Hepatocyte (in vitro differentiated cells): ENCODE measurements around the gene POLD2. TPM values are rescaled to one million over a fixed set of nuclear protein-coding genes. Genes with fewer than 3 reads are reported as not detected.
A peak's percentile ranks its signal among the peaks of the same experiment; 100 is the strongest.
"Not testable (repeated sequence)": the region's sequence is repeated elsewhere in the genome, so short reads cannot be mapped to it uniquely, and the experiment has no call there.

Experiments used
- DNase-seq: peaks from one replicate; pipeline ENCODE4 v3.0.0-alpha.2; 2016; ENCODE audit warnings: low spot score
- H2AFZ ChIP-seq: fragments of 200-600 bp; sonication (generic); 2 replicates; pipeline ENCODE4 v1.6.0; 2016; ENCODE audit warnings: antibody characterized with exemption, mild to moderate bottlenecking
- H3K27ac ChIP-seq: fragments of 200-600 bp; sonication (generic); 2 replicates; pipeline ENCODE4 v1.5.1; 2016; ENCODE audit warnings: mild to moderate bottlenecking
- H3K27me3 ChIP-seq: fragments of 200-600 bp; sonication (generic); 2 replicates; pipeline ENCODE4 v1.6.1; 2016
- H3K36me3 ChIP-seq: fragments of 200-600 bp; sonication (generic); replicated peaks from 2 replicates; pipeline ENCODE4 v1.5.1; 2016; ENCODE audit warnings: low read depth; ENCODE audit not compliant: insufficient read depth
- H3K4me1 ChIP-seq: fragments of 200-600 bp; sonication (generic); 2 replicates; pipeline ENCODE4 v1.5.1; 2016; ENCODE audit warnings: mild to moderate bottlenecking, moderate library complexity; ENCODE audit not compliant: insufficient read depth
- H3K4me2 ChIP-seq: fragments of 200-600 bp; sonication (generic); 2 replicates; pipeline ENCODE4 v1.6.0; 2016
- H3K4me3 ChIP-seq: fragments of 200-600 bp; sonication (generic); 2 replicates; pipeline ENCODE4 v1.5.1; 2016; ENCODE audit warnings: mild to moderate bottlenecking
- H3K79me2 ChIP-seq: fragments of 200-600 bp; sonication (generic); 2 replicates; pipeline ENCODE4 v1.6.0; 2017; ENCODE audit warnings: mild to moderate bottlenecking
- H3K9me2 ChIP-seq: fragments of 200-600 bp; sonication (generic); replicated peaks from 2 replicates; pipeline ENCODE4 v1.6.0; 2017; ENCODE audit warnings: mild to moderate bottlenecking; ENCODE audit not compliant: insufficient read depth
- H3K9me3 ChIP-seq: fragments of 200-600 bp; sonication (generic); 2 replicates; pipeline ENCODE4 v1.5.1; 2016; ENCODE audit warnings: low read depth, mild to moderate bottlenecking
- H4K20me1 ChIP-seq: fragments of 200-600 bp; sonication (generic); 2 replicates; pipeline ENCODE4 v1.6.0; 2016; ENCODE audit warnings: mild to moderate bottlenecking; ENCODE audit not compliant: insufficient read depth, poor library complexity, severe bottlenecking
- EZH2 ChIP-seq: fragments of 200-600 bp; sonication (generic); IDR thresholded peaks from 2 replicates; pipeline ENCODE4 v1.6.1; 2016; ENCODE audit warnings: antibody characterized with exemption, mild to moderate bottlenecking, borderline replicate concordance
- EZH2phosphoT487 ChIP-seq: fragments of 200-600 bp; sonication (generic); IDR thresholded peaks from one replicate; pipeline ENCODE4 v1.6.1; 2018; ENCODE audit warnings: antibody characterized with exemption, mild to moderate bottlenecking, low read depth, moderate library complexity; ENCODE audit not compliant: unreplicated experiment, severe bottlenecking
- WGBS: methylation state at CpG from one replicate; pipeline ENCODE4 v1.1.6; 2016; ENCODE audit warnings: low lambda C conversion rate; ENCODE audit errors: missing lambda C conversion rate; 5-methylcytosine and 5-hydroxymethylcytosine counted together
- polyA plus RNA-seq: library from polyadenylated mRNA; unstranded; fragments of >200 nt; fragmentation: Nextera tagmentation; extraction: Ambion mirVana; gene quantifications from 2 replicates; pipeline ENCODE4 v1.2.1, GENCODE V29; 2016
- total RNA-seq: library from RNA; depleted of rRNA; stranded (reverse); fragments of >200 nt; gene quantifications from 2 replicates; pipeline ENCODE4 v1.2.3, GENCODE V29; 2014
- TF ChIP-seq, protein P1 (sequence below): fragments of 200-600 bp; sonication (generic); IDR thresholded peaks from 2 replicates; pipeline ENCODE4 v1.5.1; 2016; ENCODE audit warnings: antibody characterized with exemption, mild to moderate bottlenecking; ENCODE audit not compliant: poor library complexity

POLD2 gene
- total RNA-seq (59.9 and 68.1 TPM in 2 replicates), polyA plus RNA-seq (110 and 120 TPM in 2 replicates)

DNA sequence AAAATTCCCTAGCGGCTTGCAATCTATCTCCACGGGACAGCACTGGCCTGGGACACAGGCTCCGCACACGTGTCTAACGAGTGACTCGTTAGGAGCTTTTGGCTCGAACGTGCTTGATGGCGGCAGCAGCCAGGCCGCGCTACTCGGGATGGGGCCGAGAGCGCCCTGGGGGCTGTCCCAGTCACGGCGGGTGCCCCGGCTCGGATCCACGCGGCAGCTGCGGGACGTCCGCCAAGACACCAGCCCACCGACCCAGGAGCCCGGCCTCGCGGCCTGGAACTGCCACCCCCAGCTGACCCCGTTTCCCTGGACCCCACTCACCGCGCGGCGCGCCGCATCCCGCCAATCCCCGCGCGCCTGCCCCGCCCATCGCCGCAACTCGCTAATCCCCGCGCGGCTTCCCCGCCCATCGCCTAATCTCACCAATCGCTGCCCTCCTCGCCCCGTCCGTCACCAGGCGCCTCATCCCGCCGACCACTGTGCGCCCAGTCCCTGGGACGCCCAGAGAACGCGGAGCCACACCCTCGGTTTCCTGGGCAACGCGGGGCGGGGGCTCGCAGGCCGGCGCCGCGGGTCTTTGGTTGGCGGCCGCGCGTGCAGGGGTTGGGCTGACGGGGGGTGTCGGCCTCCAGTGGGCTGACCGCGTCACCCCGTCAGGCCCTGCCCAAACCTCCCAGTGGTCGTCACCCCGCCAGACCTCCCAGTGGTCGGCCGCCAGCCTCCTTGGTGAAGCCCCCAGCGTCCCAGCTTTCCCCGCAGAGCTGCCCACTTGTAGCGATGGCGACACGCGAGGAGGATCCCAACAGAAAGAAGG is at the start of gene POLD2:
POLD2 (minus strand) TSS at position 359 of the 814 bp plus-strand sequence. CDS start 1,495 bp downstream, outside the sequence.
- no peaks in the 10 kb centered on the region for H3K9me3 ChIP-seq
- no peaks in the 10 kb centered on the region for H3K27me3 ChIP-seq
- H3K4me1 ChIP-seq = peaks cover 10% of the 10 kb centered on the region
- peak; percentile 98 for DNase-seq
- peak within 1 kb of the TSS; percentile 25 for H3K4me3 ChIP-seq
- H3K79me2 ChIP-seq = peaks cover 33% of the 10 kb centered on the region
- TF ChIP-seq EZH2 (no peak), EZH2phosphoT487 (no peak)
- TF ChIP-seq, protein P1, sequence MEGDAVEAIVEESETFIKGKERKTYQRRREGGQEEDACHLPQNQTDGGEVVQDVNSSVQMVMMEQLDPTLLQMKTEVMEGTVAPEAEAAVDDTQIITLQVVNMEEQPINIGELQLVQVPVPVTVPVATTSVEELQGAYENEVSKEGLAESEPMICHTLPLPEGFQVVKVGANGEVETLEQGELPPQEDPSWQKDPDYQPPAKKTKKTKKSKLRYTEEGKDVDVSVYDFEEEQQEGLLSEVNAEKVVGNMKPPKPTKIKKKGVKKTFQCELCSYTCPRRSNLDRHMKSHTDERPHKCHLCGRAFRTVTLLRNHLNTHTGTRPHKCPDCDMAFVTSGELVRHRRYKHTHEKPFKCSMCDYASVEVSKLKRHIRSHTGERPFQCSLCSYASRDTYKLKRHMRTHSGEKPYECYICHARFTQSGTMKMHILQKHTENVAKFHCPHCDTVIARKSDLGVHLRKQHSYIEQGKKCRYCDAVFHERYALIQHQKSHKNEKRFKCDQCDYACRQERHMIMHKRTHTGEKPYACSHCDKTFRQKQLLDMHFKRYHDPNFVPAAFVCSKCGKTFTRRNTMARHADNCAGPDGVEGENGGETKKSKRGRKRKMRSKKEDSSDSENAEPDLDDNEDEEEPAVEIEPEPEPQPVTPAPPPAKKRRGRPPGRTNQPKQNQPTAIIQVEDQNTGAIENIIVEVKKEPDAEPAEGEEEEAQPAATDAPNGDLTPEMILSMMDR = no peak
- no peaks in the 10 kb centered on the region for H3K9me2 ChIP-seq
- no peaks in the 10 kb centered on the region for H3K36me3 ChIP-seq
- H3K4me2 ChIP-seq = peak within 1 kb of the TSS; percentile 86
- WGBS = 1% methylated on average over 39 of the region's 86 CpGs
- H3K27ac ChIP-seq = peak within 1 kb of the TSS; percentile 88
- peak within 1 kb of the TSS; percentile 67 for H2AFZ ChIP-seq
- no peaks in the 10 kb centered on the region for H4K20me1 ChIP-seq

DNA sequence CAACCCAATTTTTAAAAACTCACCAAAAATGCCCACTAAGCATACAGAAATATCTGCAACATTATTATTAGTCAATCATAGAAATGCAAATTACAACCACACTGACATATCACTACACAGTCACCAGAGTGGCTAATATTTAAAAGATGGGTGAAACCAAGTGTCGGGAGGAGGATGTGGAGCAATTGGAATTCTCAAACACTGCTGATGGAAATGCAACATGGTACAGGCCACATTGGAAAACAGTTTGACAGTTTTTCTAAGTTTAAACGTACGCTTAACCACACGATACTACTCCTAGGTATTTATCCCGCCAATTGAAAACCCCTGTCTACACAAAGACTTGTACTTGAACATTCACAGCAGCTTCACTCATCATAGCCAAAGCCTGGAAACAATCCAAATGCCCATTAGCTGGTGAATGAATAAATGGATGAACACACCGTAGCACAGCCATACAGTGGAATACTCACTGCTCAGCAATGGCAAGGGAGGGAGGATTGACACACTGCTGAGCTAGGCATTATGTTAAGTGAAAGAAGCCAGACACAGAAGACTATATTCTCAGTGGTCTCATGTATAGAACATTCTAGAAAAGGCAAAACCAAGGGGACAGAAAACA is 49.6 kb upstream of the POLD2 start:
- DNase-seq = no peak
- 86% methylated on average over 6 of the region's 6 CpGs for WGBS
- H3K9me3 ChIP-seq = no peaks in the 10 kb centered on the region
- H3K4me1 ChIP-seq = no peaks in the 10 kb centered on the region
- H4K20me1 ChIP-seq = no peaks in the 10 kb centered on the region
- H3K4me3 ChIP-seq = no peak overlapping the region
- H3K36me3 ChIP-seq = no peaks in the 10 kb centered on the region
- H3K27ac ChIP-seq = no peak overlapping the region
- TF ChIP-seq, protein P1 = no peak
- no peak for TF ChIP-seq EZH2phosphoT487
- TF ChIP-seq EZH2 = no peak
- H3K9me2 ChIP-seq = no peaks in the 10 kb centered on the region
- no peaks in the 10 kb centered on the region for H3K79me2 ChIP-seq
- H3K27me3 ChIP-seq = no peaks in the 10 kb centered on the region
- H2AFZ ChIP-seq = no peak overlapping the region
- no peak overlapping the region for H3K4me2 ChIP-seq

DNA sequence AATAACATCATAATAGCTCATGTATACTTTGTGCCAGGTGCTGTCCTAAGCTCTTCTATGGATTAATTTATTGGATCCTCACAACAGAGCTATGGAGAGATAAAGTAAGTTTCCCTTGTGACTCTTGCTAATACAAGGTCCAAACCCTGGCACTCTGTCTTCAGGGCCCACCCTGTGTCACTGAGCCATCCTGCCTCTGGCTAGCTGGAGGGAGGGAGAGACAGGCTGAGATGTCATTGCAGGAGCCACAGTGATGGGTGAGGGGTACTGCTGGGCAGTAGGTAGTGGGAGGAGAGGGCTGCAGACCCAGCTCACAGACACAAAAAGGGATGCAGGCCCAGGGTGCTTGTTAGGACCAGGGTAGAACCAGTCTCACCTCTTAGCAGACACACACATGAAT is 49.0 kb upstream of the POLD2 start:
- Histone ChIP-seq H3K27ac (no peak overlapping the region), H2AFZ (no peak overlapping the region), H3K27me3 (no peaks in the 10 kb centered on the region), H3K4me2 (no peak overlapping the region), H3K79me2 (no peaks in the 10 kb centered on the region), H3K4me1 (no peaks in the 10 kb centered on the region), H3K9me3 (no peaks in the 10 kb centered on the region), H3K36me3 (no peaks in the 10 kb centered on the region), H3K4me3 (no peak overlapping the region), H4K20me1 (no peaks in the 10 kb centered on the region), H3K9me2 (no peaks in the 10 kb centered on the region)
- DNase-seq = no peak
- TF ChIP-seq EZH2phosphoT487 (no peak), EZH2 (no peak)
- TF ChIP-seq, protein P1 = no peak

DNA sequence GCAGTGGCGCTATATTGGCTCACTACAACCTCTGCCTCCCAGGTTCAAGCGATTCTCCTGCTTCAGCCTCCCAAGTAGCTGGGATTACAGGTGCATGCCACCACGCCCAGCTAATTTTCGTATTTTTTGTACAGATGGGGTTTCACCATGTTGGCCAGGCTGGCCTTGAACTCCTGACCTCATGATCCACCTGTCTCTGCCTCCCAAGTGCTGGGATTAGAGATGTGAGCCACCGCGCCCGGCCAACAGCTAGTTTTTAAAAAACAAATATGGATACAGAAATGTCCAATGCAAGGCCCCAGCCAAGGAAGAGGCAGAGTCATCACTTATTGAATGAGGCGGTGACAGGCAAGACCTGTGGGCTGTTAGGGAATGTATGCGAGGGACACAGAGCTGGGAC is 48.6 kb upstream of the POLD2 start:
- not testable (repeated sequence) for H4K20me1 ChIP-seq, H3K27me3 ChIP-seq, H3K4me2 ChIP-seq, H3K36me3 ChIP-seq, H3K79me2 ChIP-seq, H3K9me3 ChIP-seq, H3K27ac ChIP-seq, H2AFZ ChIP-seq, H3K9me2 ChIP-seq, DNase-seq, H3K4me3 ChIP-seq, H3K4me1 ChIP-seq
- 83% methylated on average over 9 of the region's 9 CpGs for WGBS
